ENCODE measurements around the gene CHST11.

The CHST11 gene

DNA sequence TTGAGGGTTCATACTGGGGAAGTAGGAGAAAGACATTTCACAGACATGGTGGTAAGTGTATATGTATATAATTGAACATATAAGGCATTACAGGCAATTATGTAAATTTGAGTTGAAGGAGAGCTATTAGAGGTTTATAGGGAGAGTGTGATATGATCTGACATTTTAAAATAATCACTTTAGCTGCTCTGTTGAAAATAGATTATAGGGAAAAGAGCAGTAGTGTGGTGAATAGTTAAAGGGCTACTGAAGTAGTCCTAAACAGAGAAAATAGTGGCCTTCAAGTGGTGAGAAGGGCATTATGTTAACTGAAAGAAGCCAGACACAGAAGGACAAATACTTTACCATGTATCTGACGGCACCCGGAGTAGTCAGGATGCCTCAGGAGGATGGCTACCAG lies 267.1 kb downstream of the CHST11 start:
- DNase-seq = no peak

DNA sequence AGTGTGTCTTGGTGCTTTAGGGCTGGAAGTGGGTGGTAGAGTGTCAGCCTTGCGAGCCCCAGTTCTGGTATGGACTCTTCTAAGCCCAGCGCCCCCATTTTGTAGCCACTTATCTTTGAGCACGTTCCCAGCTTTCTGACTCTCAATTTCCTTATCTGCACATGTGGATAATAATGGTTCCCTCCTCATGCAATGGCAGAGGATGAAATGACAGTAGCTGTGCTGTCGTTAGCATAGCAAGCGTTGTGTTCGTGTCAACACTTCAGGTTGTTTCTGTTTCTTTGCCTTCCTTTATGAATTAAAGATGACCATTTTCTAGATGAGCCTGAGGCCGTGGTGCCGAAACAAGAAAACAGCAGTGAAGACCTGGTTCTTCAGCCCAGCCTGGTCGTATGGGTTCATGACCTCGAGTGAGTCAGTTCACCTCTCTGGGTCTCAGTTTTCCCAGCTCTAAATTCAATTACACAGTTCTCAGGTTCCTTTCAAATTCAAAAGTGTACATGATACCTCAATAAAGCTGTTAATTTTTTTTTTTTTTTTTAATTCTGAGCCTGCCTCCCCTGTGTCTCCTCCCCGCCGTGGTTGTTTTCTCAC lies 268.3 kb downstream of the CHST11 start:
- no peak for DNase-seq

DNA sequence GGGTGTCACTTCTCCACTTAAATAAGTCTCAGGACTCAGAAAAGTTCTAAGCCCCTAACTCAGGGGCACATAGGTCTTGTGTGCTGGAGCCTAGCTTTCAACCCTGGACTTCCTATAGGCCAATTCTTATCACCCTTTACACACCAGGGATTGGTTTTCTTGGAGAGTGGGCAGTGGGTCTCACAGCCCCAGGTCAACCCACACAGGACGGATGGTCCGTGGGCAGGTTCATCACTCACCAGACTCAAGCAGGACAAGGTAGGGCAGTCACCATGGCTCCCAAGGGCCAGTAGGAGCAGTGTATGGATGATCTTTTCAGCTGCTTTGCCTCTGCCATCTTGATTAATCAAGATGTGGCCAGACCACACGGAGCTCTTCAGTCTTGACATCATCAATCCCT lies 268.9 kb downstream of the CHST11 start:
- DNase-seq = no peak

DNA sequence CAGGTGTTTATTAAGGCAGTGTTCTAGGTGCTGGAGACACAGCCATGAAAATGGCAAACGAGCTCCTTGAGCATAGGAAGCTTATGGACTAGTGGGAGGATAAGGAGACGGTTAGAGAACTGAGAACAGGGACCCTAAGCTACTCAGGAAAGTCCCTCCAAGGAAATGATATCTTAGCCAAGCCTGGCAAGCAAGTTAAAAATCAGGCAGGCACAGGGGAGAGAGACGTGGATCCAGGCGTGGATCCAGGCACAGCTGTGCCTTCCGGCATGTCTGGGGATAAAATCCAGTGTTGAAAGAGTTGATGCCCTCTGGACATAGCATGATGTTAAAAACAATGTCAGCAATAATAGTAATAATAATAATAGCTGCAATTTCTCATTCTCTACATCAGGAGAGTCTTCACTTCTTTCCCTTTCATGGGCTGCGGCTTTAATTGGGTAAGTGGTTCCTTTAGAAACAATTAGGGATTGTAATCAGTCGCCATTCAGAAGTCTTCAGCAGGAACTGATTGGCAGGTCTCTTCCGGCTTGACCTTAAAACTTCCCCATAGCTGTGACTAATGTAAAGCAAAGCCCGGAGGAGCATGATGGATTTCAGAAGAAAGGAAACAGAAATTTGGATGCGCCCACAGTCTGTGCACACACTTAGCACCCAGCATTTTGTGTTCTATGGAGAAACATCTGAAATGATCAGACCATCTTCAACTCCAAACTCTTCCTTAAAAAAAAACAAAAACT lies 271.1 kb downstream of the CHST11 start:
- DNase-seq = no peak

DNA sequence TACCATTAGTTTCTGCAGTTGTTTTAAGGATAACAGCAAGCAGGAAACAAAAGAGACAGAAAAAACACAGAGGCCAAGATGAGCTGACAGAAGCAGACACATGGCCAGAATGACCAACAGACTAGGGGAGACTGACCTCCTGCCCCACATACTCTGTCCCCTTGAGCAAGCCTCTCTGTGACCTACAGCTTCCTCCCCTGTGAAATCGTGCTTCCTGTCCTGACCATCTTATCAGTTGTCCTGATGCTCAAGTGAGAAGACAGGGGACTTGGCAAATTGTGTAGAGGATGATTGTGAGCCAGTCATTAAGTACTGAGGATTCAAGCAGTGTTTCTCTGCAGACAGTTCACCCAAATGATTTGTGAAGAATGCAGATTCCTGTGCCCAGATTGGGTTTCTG lies 272.3 kb downstream of the CHST11 start:
- DNase-seq = no peak

DNA sequence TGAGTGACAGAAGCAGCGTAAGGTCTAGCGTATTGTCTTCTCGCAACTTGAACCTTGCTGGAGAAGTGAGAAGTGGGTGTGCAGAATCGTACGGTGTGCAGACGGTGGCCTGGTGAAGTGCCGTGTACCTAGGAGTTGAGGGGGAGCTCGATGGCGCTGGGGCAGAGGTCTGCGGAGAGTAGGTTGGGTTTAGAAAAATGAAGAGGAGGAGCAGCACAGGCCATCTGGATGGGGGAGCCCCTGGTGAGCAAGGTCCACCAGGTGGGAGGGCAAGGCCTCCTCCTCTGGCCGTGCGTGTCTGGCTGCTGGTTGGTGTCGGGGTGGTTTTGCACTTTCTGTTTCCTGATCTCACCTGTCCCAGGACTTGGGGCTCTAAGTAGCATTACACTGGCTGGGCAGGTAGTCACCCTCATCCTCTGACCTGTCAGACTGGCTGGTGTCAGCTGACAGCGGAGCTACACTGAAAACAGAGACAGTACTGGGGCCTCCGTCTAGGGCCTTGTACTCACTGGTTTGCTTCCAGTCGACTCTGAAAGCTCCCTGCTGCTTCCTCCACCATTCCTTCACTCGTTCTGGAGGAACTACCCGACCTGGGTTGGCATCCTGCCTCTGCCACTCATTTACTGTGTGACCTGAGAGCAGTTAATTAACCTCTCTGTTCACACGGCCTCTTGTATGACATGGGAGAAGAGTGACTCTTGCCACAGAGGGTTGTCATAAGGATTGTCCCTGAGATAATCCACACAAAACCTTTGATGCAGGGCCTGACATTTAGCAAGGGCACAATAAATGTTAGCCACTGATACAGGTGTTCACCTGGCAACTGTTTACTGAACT lies 273.1 kb downstream of the CHST11 start:
- no peak for DNase-seq

DNA sequence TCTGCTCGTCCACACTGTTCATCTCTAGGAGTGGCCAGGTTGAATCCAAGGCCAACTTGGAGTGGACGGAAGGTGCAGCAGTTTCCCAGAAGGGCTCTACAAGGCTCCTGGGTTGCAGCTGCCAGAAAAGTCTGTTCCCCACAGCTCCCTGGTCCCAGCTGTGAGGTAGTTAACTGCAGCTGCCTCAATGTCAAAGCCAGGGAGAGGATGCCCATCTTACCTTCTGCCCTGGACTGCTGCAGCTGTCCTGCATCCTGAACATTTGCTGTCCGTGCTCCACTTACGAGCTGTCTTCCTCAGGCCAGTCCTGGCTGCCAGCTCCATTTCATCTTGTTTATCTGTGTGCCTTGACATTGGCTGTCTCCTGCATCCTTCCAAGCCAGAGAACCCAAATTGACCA lies 274.0 kb downstream of the CHST11 start:
- DNase-seq = no peak

DNA sequence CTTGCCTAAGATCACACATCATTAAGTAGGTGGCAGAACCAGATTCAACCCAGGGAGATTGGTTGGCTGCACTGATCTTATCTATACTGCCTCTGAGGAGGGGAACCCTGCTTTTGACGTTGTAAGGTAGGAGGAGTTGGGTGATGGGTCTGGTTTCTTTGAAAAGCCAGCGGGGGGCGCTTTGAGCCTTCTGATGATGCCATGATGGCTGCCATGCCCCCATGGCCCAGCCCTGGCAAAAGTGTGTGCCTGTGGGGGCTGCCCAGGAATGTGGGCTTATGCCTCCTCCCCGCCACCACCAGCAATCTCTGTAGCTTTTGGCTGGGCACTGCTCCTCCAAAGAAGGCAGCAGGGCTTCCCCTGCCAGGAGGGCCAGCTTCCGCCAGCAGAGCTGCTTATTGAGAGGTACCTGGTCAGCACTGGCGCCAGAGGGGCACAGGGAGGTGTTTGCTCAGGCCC lies 277.0 kb downstream of the CHST11 start:
- DNase-seq = peak; percentile 30

DNA sequence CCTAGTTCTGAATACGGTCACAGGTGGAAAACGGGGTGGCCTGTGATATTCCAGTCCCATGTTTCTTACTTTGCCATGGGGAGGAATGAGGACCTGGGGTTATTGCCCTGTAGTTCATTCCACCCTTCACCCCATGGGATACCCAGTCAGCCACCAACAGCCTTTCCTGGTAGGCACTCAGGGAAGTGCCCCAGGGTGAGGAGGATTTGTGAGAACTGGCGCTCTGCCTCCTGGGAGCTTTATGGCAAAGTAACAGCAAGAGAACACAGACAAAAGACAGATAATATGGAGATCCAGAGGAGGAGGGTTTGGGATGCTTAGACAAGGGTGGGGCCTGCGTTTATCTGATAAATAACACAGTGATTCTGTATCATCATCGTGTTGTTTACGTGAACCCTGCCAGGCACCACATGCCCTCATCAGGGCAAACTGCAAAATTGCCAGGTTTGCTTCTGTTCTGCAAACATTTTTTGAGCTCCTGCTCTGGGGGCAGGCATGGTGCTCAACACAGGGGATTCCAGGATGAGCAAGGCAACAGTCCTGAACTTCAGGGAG lies 277.9 kb downstream of the CHST11 start:
- no peak for DNase-seq

DNA sequence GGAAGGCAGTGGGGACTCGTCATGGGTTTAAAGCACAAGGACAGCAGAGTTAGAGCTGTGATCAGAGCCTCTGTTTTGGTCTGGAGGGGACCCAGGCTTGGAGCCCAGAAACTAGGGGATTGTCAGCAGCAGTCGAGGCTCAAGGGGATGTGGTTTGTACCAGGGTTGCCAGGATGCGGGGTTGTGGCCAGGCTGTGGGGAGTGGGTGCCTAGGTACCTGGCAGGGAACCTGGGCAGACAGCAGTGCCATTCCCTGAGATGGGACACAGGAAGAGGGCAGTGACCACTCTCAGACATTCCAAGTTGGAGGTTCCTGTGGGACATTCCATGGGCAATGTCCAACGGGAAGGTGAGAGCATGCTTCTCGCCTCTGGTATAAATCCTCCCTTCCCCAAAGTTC lies 279.1 kb downstream of the CHST11 start:
- no peak for DNase-seq

DNA sequence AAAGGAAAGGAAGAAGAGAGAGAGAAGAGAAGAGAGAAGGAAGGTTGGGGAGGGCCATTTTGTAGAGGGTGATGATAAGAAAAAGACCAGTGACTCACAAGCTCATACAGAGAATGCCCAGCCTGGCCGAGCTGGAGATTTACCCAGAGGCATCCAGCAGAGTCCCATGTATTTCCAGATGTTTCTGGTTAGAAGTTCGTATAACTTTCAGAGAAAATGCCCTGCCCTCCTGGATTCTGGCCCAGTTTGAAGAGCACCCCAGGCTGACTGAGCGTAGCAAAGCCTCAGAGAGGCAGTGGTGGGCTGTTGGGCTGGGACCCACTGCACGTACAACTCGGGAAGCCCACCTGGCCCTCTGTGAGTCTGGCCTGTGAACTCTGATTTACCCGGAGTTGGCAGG lies 279.6 kb downstream of the CHST11 start:
- DNase-seq = peak; percentile 94

DNA sequence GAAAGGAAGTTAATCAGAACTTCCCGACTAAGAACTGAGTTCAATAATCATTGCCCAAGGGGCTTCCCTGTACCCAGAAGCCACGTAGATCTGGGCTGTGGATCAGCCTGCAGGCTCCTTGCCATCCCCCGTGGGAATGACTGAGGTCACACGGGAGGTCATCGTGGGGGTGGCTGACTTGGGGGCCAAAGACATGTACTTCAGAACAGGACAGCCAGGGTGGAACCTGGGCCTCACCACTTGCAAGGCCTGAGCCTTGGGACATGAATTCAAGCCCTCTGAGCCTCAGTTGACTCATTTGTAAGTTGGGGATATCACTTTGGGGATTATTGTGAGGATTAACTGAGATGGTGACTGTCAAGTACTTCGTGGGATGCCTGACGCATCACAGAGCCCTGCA lies 280.4 kb downstream of the CHST11 start:
- DNase-seq = no peak

DNA sequence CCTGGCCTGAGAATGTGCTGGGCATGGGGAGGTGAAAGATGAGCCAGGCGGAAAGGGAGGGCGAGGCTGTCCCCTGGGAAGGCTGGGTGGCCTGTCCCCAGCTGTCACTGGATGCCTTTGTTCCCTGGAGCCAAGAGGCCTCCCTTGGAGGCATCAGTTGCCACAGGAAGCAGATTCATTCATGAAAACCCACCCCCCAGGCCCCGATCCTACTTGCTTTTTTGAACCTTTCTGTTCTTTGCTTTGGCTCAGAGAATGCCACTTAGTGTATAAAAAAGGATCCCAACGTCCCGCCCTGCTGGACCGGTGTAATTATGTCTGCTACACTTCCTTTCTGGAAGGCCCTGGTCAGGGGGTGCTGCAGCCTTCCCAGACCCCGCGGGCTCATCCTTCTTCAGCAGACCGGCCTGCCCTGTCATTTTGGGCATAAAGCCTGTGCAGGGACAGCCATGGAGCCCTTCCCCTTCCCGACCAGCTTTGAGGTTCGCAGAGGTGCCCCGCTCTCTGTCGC lies 281.1 kb downstream of the CHST11 start:
- DNase-seq = peak; percentile 29

DNA sequence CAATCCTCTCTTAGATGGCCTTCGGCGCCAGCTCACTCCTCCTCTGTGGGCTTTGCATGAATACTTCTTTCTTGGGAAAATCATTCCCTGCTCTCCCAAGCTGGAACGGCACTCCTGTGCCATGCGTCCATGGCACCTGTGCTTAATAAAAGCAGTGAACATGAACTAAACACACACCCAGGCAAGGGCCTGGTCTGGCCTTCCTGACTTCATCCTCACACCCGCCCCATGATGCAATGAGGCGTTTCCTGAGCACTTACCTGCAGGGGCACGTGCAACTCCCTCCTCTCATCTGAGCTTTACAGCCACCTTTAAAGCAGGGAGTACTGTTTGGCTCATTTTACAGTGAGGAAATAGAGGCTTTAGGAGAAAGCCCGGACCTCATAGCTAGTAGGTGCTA lies 281.6 kb downstream of the CHST11 start:
- no peak for DNase-seq

DNA sequence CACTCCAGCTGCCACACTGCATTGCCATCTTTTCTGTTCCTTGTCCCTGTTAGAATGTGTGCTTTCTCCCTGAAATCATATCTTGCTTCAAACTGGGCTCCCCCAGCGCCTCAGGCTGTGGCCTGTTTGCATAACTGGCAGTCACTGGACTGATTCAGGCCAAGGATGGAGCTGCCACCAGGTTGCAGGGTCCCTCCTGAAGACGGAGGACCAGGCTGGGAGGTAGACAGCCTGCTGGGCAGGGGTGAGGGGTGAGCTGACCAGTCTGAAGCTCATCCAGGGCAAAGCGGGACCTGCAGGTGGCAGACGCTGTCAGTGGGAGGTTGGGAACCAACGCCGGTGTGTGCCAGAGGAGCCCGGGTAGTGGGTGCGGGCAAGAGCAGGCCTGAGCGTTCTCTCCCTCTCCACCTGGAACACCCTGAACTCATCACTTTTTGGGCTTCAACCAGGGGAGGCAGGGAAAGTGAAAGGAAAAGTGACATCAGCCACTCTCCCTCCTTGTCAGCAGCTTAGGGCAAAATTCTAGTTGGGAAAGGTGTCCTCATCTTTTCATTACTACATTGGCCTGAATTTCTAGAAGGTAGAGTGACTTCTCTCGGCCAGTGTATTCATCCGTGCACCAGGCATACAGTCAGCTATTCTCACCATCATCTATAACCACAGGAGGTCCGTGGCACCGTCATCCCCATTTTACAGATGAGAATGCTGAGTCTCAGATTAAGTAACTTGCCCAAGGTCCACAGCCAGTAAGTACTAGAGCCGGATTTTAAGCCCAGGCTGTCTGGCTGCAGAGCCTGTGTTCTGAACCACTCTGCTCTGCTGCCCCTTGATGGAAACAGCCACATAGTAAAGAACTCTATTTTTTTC lies 282.3 kb downstream of the CHST11 start:
- no peak for DNase-seq

DNA sequence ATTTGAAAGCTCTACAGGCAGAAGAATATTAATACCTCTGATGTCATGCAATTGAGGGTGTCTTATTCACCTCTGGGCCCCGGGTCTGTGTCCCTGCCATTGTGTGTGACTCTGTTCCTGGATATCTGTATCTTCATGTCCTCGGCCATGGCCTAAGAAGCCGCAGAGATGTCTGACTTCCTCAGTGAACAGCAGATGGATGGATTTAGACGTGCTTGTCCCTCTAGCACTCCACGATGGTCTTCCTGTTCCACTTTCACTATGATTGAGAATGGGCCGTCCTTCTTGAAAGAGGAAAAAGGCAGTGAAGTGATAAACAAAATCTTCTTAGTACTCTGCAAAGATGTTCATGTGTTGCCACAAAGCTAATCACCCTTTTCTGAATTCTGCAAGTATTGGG lies 283.9 kb downstream of the CHST11 start:
- DNase-seq = no peak

DNA sequence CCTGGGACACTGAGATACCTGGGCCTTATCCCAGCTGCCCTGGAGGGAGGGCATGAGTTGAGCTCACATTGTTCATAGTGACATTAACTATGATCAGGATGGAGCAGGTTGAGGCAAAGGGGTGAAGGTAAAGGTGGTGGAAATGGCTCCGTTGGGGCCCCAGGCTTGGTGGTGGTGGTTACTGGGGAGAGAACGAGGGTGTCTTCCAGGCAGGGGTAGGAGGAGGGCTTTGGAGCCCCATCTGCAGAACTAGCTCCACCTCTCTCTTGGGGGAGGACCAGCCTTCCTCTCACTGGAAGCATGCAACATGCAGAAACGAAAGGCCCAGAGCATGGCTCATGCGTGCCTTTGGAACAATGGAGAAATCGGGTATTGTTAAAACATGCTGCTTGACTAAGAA lies 284.3 kb downstream of the CHST11 start:
- no peak for DNase-seq

DNA sequence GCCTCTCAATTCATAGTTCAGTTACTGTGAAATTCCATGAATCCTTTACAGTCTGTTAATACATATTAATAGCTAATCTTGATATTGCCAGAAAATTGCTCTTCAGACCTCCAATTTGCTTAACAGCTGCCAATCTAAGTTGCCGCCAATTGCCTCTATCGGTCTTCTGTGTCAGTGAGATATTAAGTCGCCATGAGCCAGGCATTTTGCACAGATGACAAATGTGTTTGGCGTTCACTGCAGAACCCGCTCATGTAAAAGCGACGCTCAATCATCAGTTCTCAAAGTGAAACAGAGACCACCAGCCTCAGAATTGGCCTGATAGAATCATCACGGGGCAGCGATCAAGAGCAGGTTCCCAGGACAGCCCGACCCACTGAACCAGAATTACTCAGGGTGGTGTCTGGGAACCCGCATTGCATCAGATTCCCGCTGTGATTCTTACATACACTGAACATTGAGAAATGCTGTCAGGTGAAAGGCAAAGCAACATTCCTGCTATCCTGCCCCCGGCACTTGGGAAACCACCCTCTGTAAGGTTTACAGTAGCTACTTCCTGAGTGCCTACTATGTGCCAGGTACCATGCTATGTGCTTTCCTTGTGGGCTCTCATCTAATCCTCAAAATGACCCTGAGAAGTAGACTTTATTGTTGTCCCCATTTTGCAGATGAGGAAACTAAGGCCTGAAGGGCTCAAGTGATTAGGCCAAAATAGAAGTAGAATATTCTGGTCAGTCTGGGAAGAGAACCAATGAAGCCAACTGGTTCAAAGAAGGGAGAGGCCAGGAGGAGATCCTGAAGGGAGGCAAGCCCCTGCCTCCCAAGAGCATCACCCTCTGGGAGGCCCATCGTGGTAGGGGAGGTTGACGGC lies 285.0 kb downstream of the CHST11 start:
- no peak for DNase-seq

DNA sequence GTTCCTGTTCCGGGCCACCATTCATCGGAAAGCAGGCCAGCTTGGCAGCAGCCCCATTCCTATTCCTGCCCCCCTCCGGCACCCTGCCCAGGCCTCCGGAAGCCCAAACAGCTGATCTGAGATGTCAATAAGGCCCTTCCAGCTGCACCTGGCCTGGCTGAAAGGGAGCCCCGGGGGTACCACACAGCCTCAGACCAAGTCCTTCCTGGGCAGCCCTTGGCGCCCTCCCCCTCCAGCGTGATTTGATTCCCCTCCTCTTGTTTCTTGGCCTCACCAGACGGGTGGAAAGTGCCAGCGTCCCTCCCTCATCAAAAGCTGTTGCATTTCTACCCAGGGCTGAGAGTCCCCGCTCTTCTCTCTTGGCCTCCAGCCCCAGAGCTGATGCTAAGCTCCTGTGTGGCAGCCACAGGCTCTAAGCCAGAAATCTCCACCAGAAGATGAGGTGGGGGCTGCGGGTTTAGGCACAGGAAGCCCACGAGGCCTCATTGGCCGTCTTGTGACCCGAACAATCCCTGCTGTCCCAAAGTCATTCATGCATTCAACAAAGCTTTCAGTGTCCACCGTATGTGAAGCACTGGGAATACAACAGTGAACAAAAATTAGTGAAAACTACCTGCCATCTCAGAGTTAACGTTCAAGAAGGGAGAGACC lies 285.9 kb downstream of the CHST11 start:
- DNase-seq = no peak

DNA sequence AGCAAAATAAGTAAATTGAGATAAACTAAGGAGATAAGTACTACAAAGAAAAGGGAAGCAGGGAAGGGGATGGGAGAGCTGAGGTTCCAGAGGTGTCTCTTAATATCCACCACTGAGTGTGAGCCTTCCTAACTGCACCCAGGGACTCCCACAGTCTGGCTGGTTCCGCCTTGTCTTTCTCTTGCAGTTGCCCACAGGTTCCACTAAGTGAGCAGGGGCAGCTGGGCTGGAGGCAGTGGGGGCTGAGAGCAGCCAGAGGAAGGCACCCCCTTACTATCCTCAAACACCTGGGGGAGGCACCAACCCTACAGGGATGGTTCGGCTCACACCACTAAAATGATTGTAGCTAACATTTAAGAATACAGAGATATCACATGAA lies 286.4 kb downstream of the CHST11 start:
- DNase-seq = no peak
